Ishikawa (cell line): Measurements from ENCODE around the gene BRCC3.

Experiments
- CEBPB ChIP-seq: IDR thresholded peaks from 2 replicates; pipeline ENCODE4 v1.6.1; 2012
- EGR1 ChIP-seq: IDR thresholded peaks from 2 replicates; pipeline ENCODE4 v1.6.1; 2012
- EP300 ChIP-seq: IDR thresholded peaks from 2 replicates; pipeline ENCODE4 v1.6.1; 2012; ENCODE audit warnings: borderline replicate concordance
- NFIC ChIP-seq: IDR thresholded peaks from 2 replicates; pipeline ENCODE4 v1.6.1; 2012
- RAD21 ChIP-seq: IDR thresholded peaks from 2 replicates; pipeline ENCODE4 v1.6.1; 2012; ENCODE audit warnings: low read depth
- TCF12 ChIP-seq: IDR thresholded peaks from 2 replicates; pipeline ENCODE4 v1.6.1; 2012; ENCODE audit warnings: low read depth
- TF ChIP-seq, protein P1 (sequence below): IDR thresholded peaks from 2 replicates; pipeline ENCODE4 v1.6.1; 2012

DNA sequence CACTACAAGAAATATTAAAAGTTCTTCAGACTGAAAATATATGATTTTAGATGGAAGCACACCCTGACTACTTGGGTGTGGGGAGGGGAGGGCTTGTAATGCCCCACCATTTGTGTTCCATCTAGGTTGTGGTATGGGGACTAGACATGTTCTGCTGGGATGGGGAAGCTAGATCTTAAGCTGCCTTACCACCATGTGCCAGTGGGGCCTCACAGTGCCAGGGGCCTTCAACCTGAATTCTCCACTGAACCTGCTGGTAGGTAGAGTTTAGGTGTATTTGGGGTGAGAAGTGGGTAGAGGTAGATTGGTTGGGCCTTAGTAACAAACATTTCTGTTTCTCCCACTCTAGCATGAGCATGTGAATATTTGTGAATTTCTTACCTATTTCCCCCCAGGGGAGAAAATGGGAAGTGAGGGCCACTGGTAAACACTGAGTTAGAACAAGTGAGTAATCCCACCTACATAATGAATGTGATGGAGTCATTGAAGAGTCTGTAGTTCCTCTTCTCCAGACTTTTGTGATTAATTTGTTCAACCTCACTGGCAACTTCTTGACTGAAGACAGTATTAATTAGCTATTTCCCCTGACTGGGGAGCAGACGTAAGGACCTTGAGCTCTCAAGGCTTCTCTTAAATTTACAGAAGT is 44.0 kb downstream of the BRCC3 start:
- no peak for TF ChIP-seq NFIC
- TF ChIP-seq TCF12: no peak
- TF ChIP-seq, protein P1, sequence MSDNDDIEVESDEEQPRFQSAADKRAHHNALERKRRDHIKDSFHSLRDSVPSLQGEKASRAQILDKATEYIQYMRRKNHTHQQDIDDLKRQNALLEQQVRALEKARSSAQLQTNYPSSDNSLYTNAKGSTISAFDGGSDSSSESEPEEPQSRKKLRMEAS: no peak
- TF ChIP-seq CEBPB: no peak
- no peak for TF ChIP-seq EGR1
- no peak for TF ChIP-seq EP300
- no peak for TF ChIP-seq RAD21
